Measurements from ENCODE around the gene RSPRY1. TPM values are rescaled to one million over a fixed set of nuclear protein-coding genes. Genes with fewer than 3 reads are reported as not detected.

RSPRY1 gene
- total RNA-seq, 1 donor from 2014 or later: 46.6 TPM

DNA sequence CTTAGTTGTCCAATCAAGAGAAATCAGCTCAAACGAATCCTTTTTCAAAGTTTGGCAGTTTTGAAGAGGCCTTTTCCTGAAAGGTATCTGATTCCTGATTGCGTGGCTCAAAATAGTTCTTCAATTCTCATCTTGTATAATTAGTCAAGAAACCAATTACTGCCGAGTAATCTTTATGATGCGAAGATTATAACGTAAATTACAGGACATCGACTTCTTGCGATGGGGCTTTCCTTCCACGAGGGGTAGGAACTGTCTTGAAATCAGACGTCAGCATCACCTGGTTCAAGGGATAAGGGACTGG lies 58.3 kb downstream of the RSPRY1 start:
- Mint-ChIP-seq H3K4me1 (peaks cover 13% of the 10 kb centered on the region), H3K36me3 (peaks cover 8% of the 10 kb centered on the region), H3K4me3 (peak overlapping the region; percentile 90), H3K9me3 (no peaks in the 10 kb centered on the region), H3K27me3 (ENCODE audit: insufficient read depth, low read depth) (no peaks in the 10 kb centered on the region), H3K27ac (peak overlapping the region; percentile 93)
- Histone ChIP-seq H3K4me3 (peak overlapping the region; percentile 85), H3K79me2 (ENCODE audit: low read depth) (no peaks in the 10 kb centered on the region), H4K20me1 (ENCODE audit: low read depth) (no peaks in the 10 kb centered on the region), H3K9me3 (ENCODE audit: low read depth) (no peaks in the 10 kb centered on the region), H3K36me3 (peaks cover 6% of the 10 kb centered on the region), H3F3A (ENCODE audit: low read depth) (peaks cover 31% of the 10 kb centered on the region), H3K9ac (no peak overlapping the region), H3K4me2 (peak overlapping the region; percentile 71), H3K27ac (no peak overlapping the region), H3K4me1 (peaks cover 5% of the 10 kb centered on the region), H2AFZ (replicated peaks) (peak overlapping the region; percentile 17), H3K27me3 (peaks cover 10% of the 10 kb centered on the region)
- TF ChIP-seq EZH2phosphoT487 (IDR thresholded peaks at IDR 0.05): no peak
- TF ChIP-seq, protein P1, sequence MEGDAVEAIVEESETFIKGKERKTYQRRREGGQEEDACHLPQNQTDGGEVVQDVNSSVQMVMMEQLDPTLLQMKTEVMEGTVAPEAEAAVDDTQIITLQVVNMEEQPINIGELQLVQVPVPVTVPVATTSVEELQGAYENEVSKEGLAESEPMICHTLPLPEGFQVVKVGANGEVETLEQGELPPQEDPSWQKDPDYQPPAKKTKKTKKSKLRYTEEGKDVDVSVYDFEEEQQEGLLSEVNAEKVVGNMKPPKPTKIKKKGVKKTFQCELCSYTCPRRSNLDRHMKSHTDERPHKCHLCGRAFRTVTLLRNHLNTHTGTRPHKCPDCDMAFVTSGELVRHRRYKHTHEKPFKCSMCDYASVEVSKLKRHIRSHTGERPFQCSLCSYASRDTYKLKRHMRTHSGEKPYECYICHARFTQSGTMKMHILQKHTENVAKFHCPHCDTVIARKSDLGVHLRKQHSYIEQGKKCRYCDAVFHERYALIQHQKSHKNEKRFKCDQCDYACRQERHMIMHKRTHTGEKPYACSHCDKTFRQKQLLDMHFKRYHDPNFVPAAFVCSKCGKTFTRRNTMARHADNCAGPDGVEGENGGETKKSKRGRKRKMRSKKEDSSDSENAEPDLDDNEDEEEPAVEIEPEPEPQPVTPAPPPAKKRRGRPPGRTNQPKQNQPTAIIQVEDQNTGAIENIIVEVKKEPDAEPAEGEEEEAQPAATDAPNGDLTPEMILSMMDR (IDR thresholded peaks at IDR 0.05): no peak
- no peak for TF ChIP-seq EZH2 (IDR thresholded peaks at IDR 0.05)
- DNase-seq (ENCODE audit: low spot score): no peak

DNA sequence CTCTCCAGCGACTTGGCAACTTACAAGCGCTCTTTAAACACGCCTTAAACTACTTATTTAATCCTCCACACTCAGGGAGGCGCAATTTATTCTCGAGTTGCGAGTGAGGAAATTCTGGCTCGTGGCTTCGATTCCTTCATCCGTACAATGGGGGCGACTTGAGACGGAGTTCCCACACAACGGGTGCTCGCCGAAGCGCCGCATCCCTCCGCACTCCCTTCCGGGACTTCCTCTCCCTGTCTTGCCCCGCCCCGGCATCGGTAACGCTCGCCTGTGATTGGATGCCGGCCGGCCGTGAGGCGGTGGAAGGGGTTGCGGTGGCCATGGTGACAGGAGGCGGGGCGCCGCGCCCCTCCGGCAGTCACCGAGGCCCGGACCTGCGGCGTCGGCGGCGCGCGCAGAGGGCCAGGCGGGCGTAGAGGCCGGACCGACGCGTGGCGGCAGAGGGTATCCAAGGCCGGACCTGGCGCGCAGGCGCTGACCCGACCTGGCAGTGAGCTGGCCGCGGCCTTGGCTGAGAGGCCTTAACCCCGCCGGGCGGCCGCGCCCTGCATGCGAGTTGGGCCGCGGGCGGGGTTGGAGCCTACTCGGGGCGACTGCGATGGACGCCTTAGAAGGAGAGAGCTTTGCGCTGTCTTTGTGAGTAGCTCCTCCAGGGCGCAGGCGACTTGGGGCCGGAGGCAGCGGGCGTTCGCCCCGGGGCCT lies 58.8 kb downstream of the RSPRY1 start, which contains the start of gene ARL2BP:
ARL2BP (plus strand) TSS at position 493 of the 705 bp plus-strand sequence; CDS start at position 602, 109 bp downstream.
- peaks cover 13% of the 10 kb centered on the region for H3K4me1 Mint-ChIP-seq
- H3K9me3 Mint-ChIP-seq: no peaks in the 10 kb centered on the region
- peaks cover 26% of the 10 kb centered on the region for H3F3A ChIP-seq (ENCODE audit: low read depth)

DNA sequence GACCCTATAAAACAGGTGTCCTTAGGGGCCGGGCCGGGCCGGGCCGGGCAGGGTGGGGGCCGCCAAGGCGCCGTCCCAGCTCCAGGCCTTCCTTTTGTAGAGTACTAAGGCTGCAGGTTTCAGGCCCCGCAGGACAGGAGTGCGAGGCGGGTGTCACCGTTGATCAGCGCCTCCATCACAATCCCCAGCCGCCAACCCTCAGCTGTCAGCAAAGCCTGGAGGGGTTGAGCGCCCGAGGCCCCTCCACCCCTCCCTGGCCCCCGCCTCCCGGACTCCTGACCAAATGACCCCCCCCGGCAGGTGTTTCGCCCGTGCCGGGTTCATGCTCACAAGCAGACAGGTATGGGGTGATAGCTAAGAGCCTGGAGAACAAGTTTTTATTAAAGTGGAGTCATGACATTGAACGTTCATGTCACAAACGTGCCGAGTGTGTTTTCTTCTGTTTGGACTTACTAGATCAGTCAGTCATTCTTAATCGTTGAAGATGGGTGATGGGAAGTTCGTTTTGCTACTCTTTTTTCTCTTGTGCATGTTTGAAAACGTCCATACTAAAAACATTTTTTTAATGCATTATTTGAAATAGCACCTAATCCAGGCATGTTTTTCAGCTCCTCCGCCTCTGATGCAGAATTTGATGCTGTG lies 59.5 kb downstream of the RSPRY1 start:
- no peak overlapping the region for H3K27ac Mint-ChIP-seq
- H3K4me1 ChIP-seq: peaks cover 5% of the 10 kb centered on the region
- peak overlapping the region; percentile 85 for H3K4me3 ChIP-seq

More for the DNA sequence above, 58.8 kb downstream of the RSPRY1 start, which contains the start of gene ARL2BP:
- H3K27ac Mint-ChIP-seq: peak within 1 kb of the TSS; percentile 93
- Histone ChIP-seq H4K20me1 (ENCODE audit: low read depth) (no peaks in the 10 kb centered on the region), H3K4me3 (peak within 1 kb of the TSS; percentile 85), H3K4me1 (peaks cover 5% of the 10 kb centered on the region), H3K9ac (peak within 1 kb of the TSS; percentile 50), H3K4me2 (peak within 1 kb of the TSS; percentile 91), H3K79me2 (ENCODE audit: low read depth) (no peaks in the 10 kb centered on the region), H2AFZ (replicated peaks) (peak within 1 kb of the TSS; percentile 99), H3K36me3 (peaks cover under 1% of the 10 kb centered on the region), H3K27ac (no peak within 1 kb of the TSS), H3K9me3 (ENCODE audit: low read depth) (no peaks in the 10 kb centered on the region), H3K27me3 (peaks cover 10% of the 10 kb centered on the region)
- H3K4me3 Mint-ChIP-seq: peak within 1 kb of the TSS; percentile 90
- TF ChIP-seq EZH2phosphoT487 (IDR thresholded peaks at IDR 0.05) (no peak), EZH2 (IDR thresholded peaks at IDR 0.05) (peak; percentile 25)
- TF ChIP-seq, protein P1 (IDR thresholded peaks at IDR 0.05): peak; percentile 23
- peak; percentile 99 for DNase-seq (ENCODE audit: low spot score)
- H3K36me3 Mint-ChIP-seq: peaks cover 10% of the 10 kb centered on the region
- H3K27me3 Mint-ChIP-seq (ENCODE audit: insufficient read depth, low read depth): no peaks in the 10 kb centered on the region

More for the DNA sequence above, 59.5 kb downstream of the RSPRY1 start:
- Histone ChIP-seq H3F3A (ENCODE audit: low read depth) (peaks cover 20% of the 10 kb centered on the region), H3K27me3 (peaks cover 10% of the 10 kb centered on the region), H2AFZ (replicated peaks) (peak overlapping the region; percentile 99), H3K27ac (no peak overlapping the region), H3K79me2 (ENCODE audit: low read depth) (no peaks in the 10 kb centered on the region), H3K9ac (peak overlapping the region; percentile 50), H4K20me1 (ENCODE audit: low read depth) (no peaks in the 10 kb centered on the region), H3K9me3 (ENCODE audit: low read depth) (no peaks in the 10 kb centered on the region), H3K36me3 (no peaks in the 10 kb centered on the region), H3K4me2 (peak overlapping the region; percentile 91)
- Mint-ChIP-seq H3K9me3 (no peaks in the 10 kb centered on the region), H3K4me3 (peak overlapping the region; percentile 86), H3K36me3 (peaks cover 11% of the 10 kb centered on the region), H3K27me3 (ENCODE audit: insufficient read depth, low read depth) (no peaks in the 10 kb centered on the region), H3K4me1 (peaks cover 13% of the 10 kb centered on the region)
- TF ChIP-seq EZH2phosphoT487 (IDR thresholded peaks at IDR 0.05): no peak
- TF ChIP-seq EZH2 (IDR thresholded peaks at IDR 0.05): no peak
- TF ChIP-seq, protein P1 (IDR thresholded peaks at IDR 0.05): no peak
- no peak for DNase-seq (ENCODE audit: low spot score)

All from neural progenitor cell (in vitro differentiated cells).